CD4-positive, alpha-beta T cell (primary cell): ENCODE results near the gene MAPK11. TPM values are rescaled to one million over a fixed set of nuclear protein-coding genes. Genes with fewer than 3 reads are reported as not detected.

Experiments used
- ATAC-seq: fragments of 200-7000 bp; cut with Tn5 transposase; one replicate; pipeline ENCODE4 v1.10.0; 2022; ENCODE audit warnings: mild to moderate bottlenecking; ENCODE audit not compliant: poor library complexity
- CTCF ChIA-PET: fragments of 350-600 bp; sonication (Branson Sonifier 250); formaldehyde crosslinking; loops from one replicate; lab custom pipeline; 2021; ENCODE audit warnings: antibody characterized with exemption, inconsistent platforms; lab: Charles Lee
- POLR2A ChIA-PET: fragments of 350-600 bp; sonication (Branson Sonifier 250); formaldehyde crosslinking; loops from one replicate; lab custom pipeline; 2021; ENCODE audit warnings: antibody characterized with exemption, inconsistent platforms; lab: Charles Lee
- DNase-seq, 14 experiments: peaks; one replicate each; pipeline ENCODE4 v3.0.0-alpha.2; 2013 to 2020; ENCODE audit warnings: mixed read lengths in 2 of 14
- H3K27ac ChIP-seq, 2 donors: one replicate each; pipeline versions ENCODE4 v1.5.1 to v1.7.0; 2013; ENCODE audit warnings: low read length in 2 of 2, low read depth in 1 of 2, mild to moderate bottlenecking in 1 of 2
- H3K27me3 ChIP-seq, 2 experiments: 1 replicate in 1 of 2; 2 replicates in 1 of 2; pipeline versions ENCODE4 v1.6.1 to v1.7.0; 2013; ENCODE audit warnings: low read length in 2 of 2, control low read depth in 1 of 2, mild to moderate bottlenecking in 1 of 2, moderate library complexity in 1 of 2; ENCODE audit not compliant: insufficient read depth in 2 of 2, control insufficient read depth in 1 of 2
- H3K36me3 ChIP-seq: one replicate; pipeline ENCODE4 v1.6.1; 2013; ENCODE audit warnings: low read length, control low read depth; ENCODE audit not compliant: insufficient read depth
- H3K4me1 ChIP-seq: one replicate; pipeline ENCODE4 v1.6.1; 2013; ENCODE audit warnings: low read length, control low read depth; ENCODE audit not compliant: insufficient read depth
- H3K4me3 ChIP-seq: one replicate; pipeline ENCODE4 v1.5.1; 2013; ENCODE audit warnings: mild to moderate bottlenecking, low read length, moderate library complexity
- H3K9me3 ChIP-seq, 2 experiments: 1 replicate in 1 of 2; 2 replicates in 1 of 2; pipeline versions ENCODE4 v1.6.1 to v1.7.0; 2013; ENCODE audit warnings: low read length in 2 of 2, mild to moderate bottlenecking in 2 of 2, control low read depth in 1 of 2, moderate library complexity in 1 of 2; ENCODE audit not compliant: control insufficient read depth in 1 of 2, insufficient read depth in 1 of 2
- H3K27ac Mint-ChIP-seq: one replicate; pipeline ENCODE4 v1.8.0; 2020; ENCODE audit warnings: mixed read lengths
- H3K27me3 Mint-ChIP-seq: one replicate; pipeline ENCODE4 v1.8.0; 2021; ENCODE audit warnings: mixed read lengths
- H3K36me3 Mint-ChIP-seq: one replicate; pipeline ENCODE4 v1.8.0; 2021; ENCODE audit warnings: low read depth, mixed read lengths
- H3K4me1 Mint-ChIP-seq: one replicate; pipeline ENCODE4 v1.8.0; 2021; ENCODE audit warnings: low read depth, mixed read lengths
- H3K4me3 Mint-ChIP-seq: one replicate; pipeline ENCODE4 v1.8.0; 2020; ENCODE audit warnings: mild to moderate bottlenecking, mixed read lengths
- H3K9me3 Mint-ChIP-seq: one replicate; pipeline ENCODE4 v1.8.0; 2020; ENCODE audit warnings: mixed read lengths
- CTCF ChIP-seq: fragments of 200-600 bp; IDR thresholded peaks from one replicate; pipeline ENCODE4 v1.8.0; 2022; ENCODE audit warnings: antibody characterized with exemption, mild to moderate bottlenecking
- intact Hi-C, 2 experiments: fragments of 100-400 bp; cut with DNase I in 1 of 2; cut with micrococcal nuclease in 1 of 2; formaldehyde crosslinking; loops; one replicate each; pipeline versions ENCODE4 v1.15.1 to v1.9.0; 2023 to 2025; cut with DNase I, micrococcal nuclease
- total RNA-seq, 174 experiments: library from RNA in 2 of 174; stranded (reverse) in 2 of 174; gene quantifications; one replicate each; pipeline ENCODE4 v1.2.3 and lab custom pipeline; 2021 to 2026

Gene MAPK11
- total RNA-seq, 2 experiments from 2014 or later, result 4.2 to 4.9 TPM

- H3K36me3 Mint-ChIP-seq, result no peaks in the 10 kb centered on the region
- Histone ChIP-seq H3K4me3 (no peak overlapping the region), H3K9me3 (peaks cover 0 to 18% of the 10 kb centered on the region in 2 experiments), H3K36me3 (no peaks in the 10 kb centered on the region), H3K27me3 (peaks cover 34 to 44% of the 10 kb centered on the region in 2 experiments), H3K27ac (no peak overlapping the region), H3K4me1 (peaks cover 7% of the 10 kb centered on the region)
- intact Hi-C loops, result no loop called here
- no peaks in the 10 kb centered on the region for H3K4me1 Mint-ChIP-seq
- H3K4me3 Mint-ChIP-seq, result no peak overlapping the region
- no peaks in the 10 kb centered on the region for H3K9me3 Mint-ChIP-seq
- CTCF ChIA-PET, result interaction anchor here (1.4 kb wide), 1 partner anchor 18 kb away, joined by 6 read pairs; no protein-coding TSS in a partner anchor
- no peak overlapping the region for H3K27ac Mint-ChIP-seq
- TF ChIP-seq CTCF, result no peak
- ATAC-seq (no peak), DNase-seq (no peak)
- H3K27me3 Mint-ChIP-seq, result peaks cover 39% of the 10 kb centered on the region
- POLR2A ChIA-PET, result no interaction called here
Measured at GRCh38 chr22:50293441-50294318, 23.5 kb upstream of the MAPK11 start.

GRCh38 chr22:50292643-50293440 is 22.7 kb upstream of the MAPK11 start:
- Mint-ChIP-seq H3K27me3 (peaks cover 31% of the 10 kb centered on the region), H3K36me3 (no peaks in the 10 kb centered on the region), H3K4me3 (no peak overlapping the region), H3K27ac (no peak overlapping the region), H3K4me1 (no peaks in the 10 kb centered on the region), H3K9me3 (no peaks in the 10 kb centered on the region)
- POLR2A ChIA-PET, result no interaction called here
- peaks cover 0 to 18% of the 10 kb centered on the region in 2 experiments for H3K9me3 ChIP-seq
- no peak overlapping the region for H3K4me3 ChIP-seq
- TF ChIP-seq CTCF, result no peak
- ATAC-seq (no peak), DNase-seq (no peak)
- H3K27ac ChIP-seq, result no peak overlapping the region
- peaks cover 30 to 38% of the 10 kb centered on the region in 2 experiments for H3K27me3 ChIP-seq
- intact Hi-C loops, result no loop called here
- peaks cover 7% of the 10 kb centered on the region for H3K4me1 ChIP-seq
- CTCF ChIA-PET, result no interaction called here
- H3K36me3 ChIP-seq, result no peaks in the 10 kb centered on the region

GRCh38 chr22:50289942-50290630 is 19.9 kb upstream of the MAPK11 start:
- Mint-ChIP-seq H3K27ac (no peak overlapping the region), H3K9me3 (no peaks in the 10 kb centered on the region), H3K4me1 (no peaks in the 10 kb centered on the region), H3K27me3 (peaks cover 19% of the 10 kb centered on the region), H3K4me3 (no peak overlapping the region), H3K36me3 (no peaks in the 10 kb centered on the region)
- intact Hi-C loops, result no loop called here
- ATAC-seq, result no peak
- Histone ChIP-seq H3K4me1 (peaks cover 7% of the 10 kb centered on the region), H3K27me3 (peaks cover 24 to 38% of the 10 kb centered on the region in 2 experiments), H3K9me3 (peaks cover 0 to 18% of the 10 kb centered on the region in 2 experiments), H3K27ac (no peak overlapping the region), H3K36me3 (no peaks in the 10 kb centered on the region), H3K4me3 (no peak overlapping the region)
- no peak for TF ChIP-seq CTCF
- ChIA-PET CTCF (no interaction called here), POLR2A (no interaction called here)
- DNase-seq, result no peak
